ENCODE results near the gene DBX1. TPM values are rescaled to one million over a fixed set of nuclear protein-coding genes. Genes with fewer than 3 reads are reported as not detected.

DBX1 gene
- total RNA-seq, 1 experiment from 2014 or later: 0.15 TPM

- Histone ChIP-seq H4K5ac (ENCODE audit: insufficient read length, low read depth, low read length) (no peak overlapping the region), H3K9ac (ENCODE audit: extremely low read depth, insufficient read length, low read length) (no peak overlapping the region), H3K4ac (ENCODE audit: low read depth, low read length) (no peak overlapping the region), H2BK120ac (ENCODE audit: low read depth, low read length, poor library complexity, severe bottlenecking) (no peak overlapping the region), H3K79me1 (ENCODE audit: insufficient read depth, low read depth, low read length, poor library complexity, severe bottlenecking) (no peaks in the 10 kb centered on the region), H3K4me1 (ENCODE audit: insufficient read depth, low read length) (no peaks in the 10 kb centered on the region), H2BK15ac (ENCODE audit: low read depth, low read length) (no peak overlapping the region), H3K56ac (ENCODE audit: insufficient read length, low read depth, low read length) (no peak overlapping the region), H4K20me1 (ENCODE audit: control insufficient read depth, insufficient read depth, insufficient read length) (no peaks in the 10 kb centered on the region), H3T11ph (ENCODE audit: low read length) (no peak overlapping the region), H2BK20ac (ENCODE audit: low read depth, low read length, poor library complexity, severe bottlenecking) (no peak overlapping the region), H3K18ac (ENCODE audit: insufficient read length, low read depth, low read length) (no peak overlapping the region), H2AFZ (ENCODE audit: low read length) (no peak overlapping the region), H3K23ac (ENCODE audit: insufficient read length, low read depth, low read length) (no peak overlapping the region), H3K79me2 (ENCODE audit: insufficient read depth, low read length) (no peaks in the 10 kb centered on the region), H2AK5ac (ENCODE audit: insufficient read length, low read length) (no peak overlapping the region), H3K27ac (ENCODE audit: insufficient read length, low read depth, low read length) (no peak overlapping the region), H4K91ac (ENCODE audit: insufficient read length, low read depth, low read length) (no peak overlapping the region), H3K23me2 (ENCODE audit: insufficient read length, low read depth, low read length, poor library complexity, severe bottlenecking) (no peaks in the 10 kb centered on the region), H3K14ac (ENCODE audit: insufficient read depth, low read length) (no peak overlapping the region), H2BK5ac (ENCODE audit: insufficient read length, low read length) (no peak overlapping the region), H4K8ac (replicated peaks; ENCODE audit: insufficient read length, low read depth, low read length) (no peak overlapping the region), H3K4me2 (ENCODE audit: insufficient read depth, insufficient read length, low read length) (no peak overlapping the region), H2BK12ac (ENCODE audit: insufficient read length, low read depth, low read length) (no peak overlapping the region), H3K9me3 (ENCODE audit: control insufficient read depth, low read depth, low read length) (no peaks in the 10 kb centered on the region), H3K27me3 (ENCODE audit: insufficient read depth, low read length) (no peaks in the 10 kb centered on the region)
- TF ChIP-seq CTCF (conservative IDR thresholded peaks at IDR 0.05): no peak
- Mint-ChIP-seq H3K9me3 (peaks cover 8 to 11% of the 10 kb centered on the region in 2 experiments; a peak in 4 of 5 replicates), H3K27me3 (ENCODE audit: low read depth) (peaks cover 29% of the 10 kb centered on the region), H3K4me1 (peaks cover 0 to 2% of the 10 kb centered on the region in 2 experiments; a peak in 1 of 4 replicates), H3K4me3 (no peak overlapping the region), H3K36me3 (ENCODE audit: insufficient read depth in 1 of 3, low read depth in 3 of 3) (peaks cover 0 to 9% (median 2%) of the 10 kb centered on the region in 3 experiments; a peak in 2 of 7 replicates), H3K27ac (no peak overlapping the region)
- no peak for DNase-seq
- no CpG with 5 or more reads among the region's 4 CpGs for WGBS (ENCODE audit: extremely low coverage, insufficient read length, low lambda C conversion rate)
These were observed 21.6 kb downstream of the DBX1 start for GRCh38 chr11:20138707-20139106.
